ENCODE results near the gene KMT2D.
A peak's percentile ranks its signal among the peaks of the same experiment; 100 is the strongest.

KMT2D gene

DNA sequence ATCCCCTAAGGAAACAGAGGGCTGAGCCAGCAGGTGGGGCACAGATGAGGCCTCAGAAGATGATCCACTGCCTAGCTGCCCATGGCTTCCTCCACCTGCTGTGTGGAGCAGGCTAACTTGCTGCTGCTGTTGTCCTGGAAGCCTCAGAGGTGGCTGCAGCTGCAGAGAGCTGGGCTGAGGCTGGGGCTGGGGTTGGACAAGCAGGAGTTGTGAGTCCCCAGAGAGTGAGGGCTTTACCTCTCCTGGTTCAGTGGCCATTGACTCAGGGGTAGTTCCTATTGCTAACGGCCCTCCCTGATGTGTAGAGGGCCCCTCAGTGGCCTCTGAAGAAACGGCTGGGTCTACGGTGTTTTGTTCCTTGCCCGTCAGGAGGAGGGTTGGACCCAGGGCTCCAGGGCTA is 28.3 kb downstream of the KMT2D start:
- DNase-seq = no peak

DNA sequence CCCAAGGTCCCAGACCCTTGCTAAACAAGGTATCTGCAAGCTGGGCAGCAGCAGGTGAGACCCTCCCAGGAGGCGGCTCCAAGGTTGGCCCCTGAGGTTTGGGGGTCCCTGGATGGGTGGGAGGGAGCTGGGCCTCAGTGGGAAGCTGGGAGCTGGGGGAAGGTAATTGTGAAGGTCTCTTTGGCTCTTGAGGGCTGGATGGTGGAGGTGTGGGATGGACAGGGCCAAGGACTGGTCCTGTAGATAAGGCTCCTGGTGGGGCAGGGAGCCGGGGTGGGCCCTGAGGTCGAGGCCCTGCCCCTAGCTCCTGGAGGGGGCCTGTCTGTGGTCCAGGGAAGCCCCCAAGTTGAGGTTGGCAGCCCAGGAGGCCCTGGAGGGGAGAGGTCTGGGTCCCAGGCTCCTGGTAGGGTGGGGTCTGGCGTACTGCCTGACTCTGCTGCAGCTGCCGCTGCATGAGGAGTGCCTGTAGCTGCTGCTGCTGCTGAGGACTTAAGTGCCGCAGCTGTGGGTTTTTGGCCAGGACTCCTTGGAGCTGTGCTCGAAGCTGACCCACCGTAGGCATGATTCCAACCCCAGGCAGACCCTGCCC is 28.9 kb downstream of the KMT2D start:
- no peak for DNase-seq

DNA sequence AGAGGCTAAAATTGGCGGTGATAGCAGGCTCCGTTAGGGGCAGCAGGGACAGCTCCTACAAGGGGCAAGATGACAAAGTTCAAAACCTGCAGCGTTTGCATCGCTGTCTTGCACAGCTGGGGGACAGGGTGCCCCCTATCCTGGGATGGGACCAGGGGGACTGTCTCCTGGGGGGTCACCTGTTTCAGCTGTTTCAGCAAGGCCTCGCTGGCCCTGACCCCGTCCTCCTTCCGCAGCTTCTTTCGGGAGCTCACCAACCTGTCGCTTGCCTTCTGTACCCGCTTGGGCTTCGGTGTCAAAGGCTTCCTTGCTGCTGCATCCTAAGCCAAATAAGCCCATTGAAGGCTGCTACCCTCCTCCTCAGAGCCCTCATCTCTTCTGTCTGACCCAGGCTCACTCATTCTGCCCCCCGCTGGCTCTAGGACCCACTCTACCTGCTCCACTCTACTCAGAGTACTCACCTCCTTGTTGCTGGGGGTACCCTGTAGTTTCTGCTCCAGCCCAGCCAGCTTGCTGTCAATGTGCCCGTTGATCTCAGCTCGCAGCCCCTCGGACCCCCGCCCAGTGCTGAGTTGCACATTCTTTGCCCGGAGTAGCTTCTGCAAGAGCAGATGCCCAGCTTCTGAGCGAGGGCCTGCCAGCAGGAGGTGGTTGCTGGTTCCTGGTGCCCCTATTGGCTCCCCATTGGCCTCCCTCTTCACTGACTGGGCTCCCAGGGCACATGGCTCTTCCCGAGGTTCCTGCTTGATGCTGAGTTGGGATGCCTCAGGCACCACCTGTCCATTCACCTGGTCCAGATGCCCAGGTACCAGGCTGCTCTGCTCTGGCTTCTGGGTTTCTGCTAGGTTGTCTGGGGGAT is 29.7 kb downstream of the KMT2D start:
- DNase-seq = no peak

DNA sequence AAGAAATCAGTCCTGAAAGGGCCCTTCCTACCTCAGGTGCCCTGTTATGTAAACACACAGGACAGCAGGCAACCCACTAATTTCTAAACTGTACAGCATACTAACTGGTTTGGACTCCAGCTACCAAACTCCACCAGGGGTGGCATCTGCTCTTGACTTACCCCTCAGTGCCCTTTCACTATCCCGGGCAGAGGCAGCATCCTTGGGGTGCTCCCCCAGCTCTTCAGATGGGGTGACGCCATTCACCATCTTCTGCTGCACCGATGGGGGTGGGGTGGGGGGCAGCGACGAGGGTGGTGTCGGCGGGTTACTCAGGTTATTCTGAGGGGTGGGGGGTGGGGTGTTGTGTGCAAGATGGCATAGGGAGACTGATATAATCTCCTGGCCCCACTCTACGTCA is 30.5 kb downstream of the KMT2D start:
- DNase-seq = no peak

DNA sequence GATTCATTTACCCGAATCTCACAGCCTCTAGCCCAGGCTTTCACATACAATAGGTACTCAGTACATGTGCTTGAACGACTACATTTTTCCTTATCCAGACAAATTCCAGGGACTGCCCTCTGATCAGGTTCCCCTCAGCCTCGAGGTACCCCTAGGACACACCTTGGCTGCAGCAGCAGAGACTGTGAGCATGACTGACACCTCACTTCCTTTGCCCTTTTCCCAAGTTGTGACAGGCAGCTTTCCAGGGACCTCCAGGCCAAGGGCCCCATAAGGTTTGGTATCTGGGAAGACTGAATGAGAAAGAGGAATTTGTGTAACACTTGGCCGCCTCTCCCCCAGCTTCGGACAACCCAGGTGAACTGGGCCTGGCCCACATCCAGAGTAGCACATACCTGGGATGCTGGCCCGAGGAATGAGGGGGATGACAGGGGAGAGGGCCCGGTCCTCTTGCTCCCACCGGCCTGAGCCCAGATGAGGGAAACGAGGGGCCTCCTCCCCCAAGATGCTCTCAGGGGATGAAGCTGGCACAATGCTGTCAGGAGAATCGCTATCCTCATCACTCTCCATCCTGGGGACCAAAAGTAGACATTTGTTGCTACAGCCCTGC is 31.8 kb downstream of the KMT2D start:
- no peak for DNase-seq

DNA sequence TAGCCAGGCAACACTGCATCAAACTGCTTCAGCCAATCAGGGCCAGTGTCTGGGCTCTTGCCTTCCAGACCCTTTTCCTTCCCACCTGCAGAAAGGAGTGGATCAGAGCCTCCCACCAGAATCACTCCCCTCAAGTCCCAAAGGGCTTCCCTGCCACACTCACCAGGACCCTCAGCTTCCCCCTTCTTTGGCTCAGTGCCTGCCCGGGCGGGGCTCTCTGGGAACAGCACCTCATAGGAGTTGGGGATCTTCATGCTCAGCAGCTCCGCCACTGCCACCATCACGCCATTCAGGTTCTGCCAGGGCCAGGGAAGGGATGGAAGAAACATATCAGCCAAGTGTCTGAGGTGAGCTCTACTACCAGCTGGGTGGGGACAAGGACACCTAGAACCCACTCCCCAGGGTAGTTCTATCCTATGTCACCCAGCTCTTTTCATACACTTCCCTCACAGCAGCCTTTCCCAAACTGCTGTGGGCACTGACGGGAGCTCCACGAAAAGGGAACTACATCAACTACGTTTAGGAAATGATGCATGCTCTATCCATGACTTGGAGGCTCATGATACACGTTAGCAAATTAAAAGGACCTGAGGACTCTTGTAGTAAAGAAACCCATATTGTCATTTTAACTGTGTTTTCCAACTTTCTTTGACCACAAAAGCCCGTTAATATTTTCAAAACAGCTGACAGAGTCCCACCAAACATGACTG is 32.6 kb downstream of the KMT2D start:
- no peak for DNase-seq

DNA sequence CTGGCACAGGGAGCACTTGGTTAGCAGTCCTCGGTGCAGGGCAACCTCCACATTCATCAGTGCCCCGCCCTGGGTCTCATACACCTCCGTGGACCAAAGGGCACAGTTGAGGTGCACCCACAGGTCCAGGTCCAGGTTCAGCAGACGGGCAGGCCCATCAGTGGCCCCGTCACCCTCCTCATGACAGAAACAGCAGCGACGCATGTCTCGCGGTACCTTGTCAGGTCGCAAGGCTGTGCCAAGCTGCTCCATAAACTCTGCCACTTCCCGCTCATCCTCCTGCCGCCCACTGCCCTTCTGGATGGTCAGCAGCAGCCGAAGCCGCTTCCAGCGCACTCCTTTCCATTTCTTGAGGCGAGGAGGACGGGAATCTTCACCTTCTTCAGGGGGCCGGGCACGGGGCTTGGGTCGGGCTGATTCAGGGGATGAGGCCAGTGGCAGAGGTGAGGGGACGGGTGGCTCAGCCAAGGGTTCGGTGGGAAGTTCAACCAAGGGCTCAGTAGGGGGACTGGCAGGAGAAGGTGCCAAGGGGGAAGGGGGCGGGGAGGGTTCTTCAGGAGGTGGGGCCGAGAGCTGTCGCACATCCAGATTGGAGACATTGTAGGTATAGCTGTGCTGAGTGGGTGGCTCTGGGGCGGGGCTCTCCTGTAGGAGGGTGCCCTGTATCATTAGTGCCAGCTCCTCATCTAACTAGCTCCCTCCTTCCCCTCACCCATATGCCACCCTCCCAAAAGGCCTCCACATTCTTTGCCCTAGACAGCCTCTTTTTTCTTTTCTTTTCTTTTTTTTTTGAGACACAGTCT is 33.7 kb downstream of the KMT2D start:
- no peak for DNase-seq

DNA sequence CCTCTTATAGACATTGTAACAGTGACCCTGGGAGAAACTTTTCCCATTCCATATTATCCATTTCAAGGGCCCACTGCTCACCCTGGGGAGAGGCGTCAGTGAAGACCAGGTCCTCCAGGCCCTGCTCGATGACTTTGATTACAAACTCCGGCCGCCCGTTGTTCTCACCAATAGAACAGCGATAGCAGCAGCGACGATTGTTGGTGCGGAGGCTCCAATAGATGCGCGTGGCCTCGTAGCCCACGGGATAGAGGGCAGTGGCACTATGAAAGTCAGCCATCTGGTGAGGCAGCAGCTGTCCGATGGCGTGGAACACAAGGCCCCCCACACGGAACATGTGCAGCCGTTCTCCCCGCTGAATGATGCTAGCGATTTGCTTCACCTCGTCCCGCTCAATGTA is 34.5 kb downstream of the KMT2D start:
- no peak for DNase-seq

DNA sequence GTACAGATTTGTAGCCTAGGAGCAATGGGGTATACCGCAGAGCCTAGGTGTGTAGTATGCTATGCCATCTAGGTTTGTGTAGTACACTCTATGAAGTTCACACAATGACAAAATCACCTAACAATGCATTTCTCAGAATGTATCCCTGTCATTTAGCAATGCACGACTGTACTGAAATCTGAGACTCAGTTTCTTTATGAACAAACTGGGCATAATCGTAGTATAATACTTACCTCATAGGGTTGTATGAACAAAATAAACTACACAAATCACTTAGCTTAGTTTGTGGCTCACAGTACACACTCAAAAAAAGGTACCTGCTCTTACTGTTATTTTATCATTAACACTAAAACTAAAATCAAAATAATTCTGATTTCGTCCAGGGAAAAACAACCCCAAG is 35.1 kb downstream of the KMT2D start:
- DNase-seq = no peak

DNA sequence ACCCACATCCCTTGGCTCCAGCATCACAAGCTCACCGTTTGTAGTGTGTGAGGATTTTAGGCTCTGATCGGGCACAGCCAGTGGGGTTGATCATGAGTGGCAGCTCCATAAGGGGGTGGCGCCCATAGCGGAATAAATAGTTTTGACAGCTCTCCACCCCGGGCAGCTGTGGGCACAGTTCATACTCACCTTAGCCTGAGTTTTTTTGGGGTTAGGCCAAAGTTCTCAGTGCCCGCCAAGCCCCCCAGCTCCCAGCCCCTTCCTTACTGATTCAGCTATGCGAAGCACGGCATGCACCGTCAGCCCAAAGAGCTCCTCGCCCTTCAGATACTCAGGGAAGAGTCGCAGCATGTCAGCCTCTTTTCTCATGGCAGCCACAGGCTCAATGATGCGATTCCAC is 36.1 kb downstream of the KMT2D start:
- no peak for DNase-seq

DNA sequence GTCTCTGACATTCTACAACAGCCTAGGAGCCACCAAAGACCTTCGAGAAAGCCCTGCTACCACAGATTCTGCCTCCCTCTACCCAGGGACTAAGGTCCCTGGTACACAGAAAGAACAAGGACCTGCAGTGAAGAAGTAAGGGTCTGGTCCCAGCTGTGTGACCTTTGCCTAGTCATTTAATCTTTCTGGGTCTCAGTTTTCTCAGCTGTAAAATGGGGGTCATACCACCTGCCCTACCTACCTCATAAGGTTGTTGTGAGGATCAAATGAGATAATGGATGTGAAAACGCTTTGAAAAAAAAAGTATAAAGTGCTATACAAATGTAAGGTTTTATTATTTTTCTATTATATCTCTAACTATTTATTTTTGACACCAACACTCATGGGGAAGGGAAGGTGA is 36.8 kb downstream of the KMT2D start:
- no peak for DNase-seq

DNA sequence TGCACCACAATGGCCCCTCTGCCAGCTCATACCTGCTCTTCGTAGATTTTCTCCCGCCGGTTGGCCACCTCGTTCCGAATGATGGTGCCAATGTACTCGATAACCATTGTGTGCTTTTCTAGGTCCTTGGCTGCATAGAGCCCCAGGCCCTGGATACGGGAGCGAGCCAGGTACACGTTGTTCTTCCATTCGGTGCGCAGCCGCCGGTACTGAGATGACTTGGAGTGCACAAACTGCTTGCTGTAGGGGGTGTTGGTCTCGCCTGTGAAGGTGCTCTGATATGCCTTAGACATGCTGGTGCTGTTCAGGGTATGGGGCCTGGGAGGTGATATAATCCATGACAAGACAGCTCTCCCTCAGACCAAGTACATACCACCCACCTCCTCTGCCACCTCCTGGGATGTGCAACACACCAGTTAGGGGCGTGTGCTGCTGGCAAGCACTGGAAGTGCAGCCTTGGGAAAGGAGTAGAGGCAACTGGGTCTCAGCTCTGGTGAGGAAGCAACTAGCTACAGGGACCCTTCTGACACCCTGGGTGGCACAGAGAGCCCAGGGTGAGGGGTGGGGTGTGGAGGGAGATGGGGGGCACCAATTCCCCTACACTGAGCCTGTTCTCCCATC is 37.9 kb downstream of the KMT2D start:
- DNase-seq = no peak

DNA sequence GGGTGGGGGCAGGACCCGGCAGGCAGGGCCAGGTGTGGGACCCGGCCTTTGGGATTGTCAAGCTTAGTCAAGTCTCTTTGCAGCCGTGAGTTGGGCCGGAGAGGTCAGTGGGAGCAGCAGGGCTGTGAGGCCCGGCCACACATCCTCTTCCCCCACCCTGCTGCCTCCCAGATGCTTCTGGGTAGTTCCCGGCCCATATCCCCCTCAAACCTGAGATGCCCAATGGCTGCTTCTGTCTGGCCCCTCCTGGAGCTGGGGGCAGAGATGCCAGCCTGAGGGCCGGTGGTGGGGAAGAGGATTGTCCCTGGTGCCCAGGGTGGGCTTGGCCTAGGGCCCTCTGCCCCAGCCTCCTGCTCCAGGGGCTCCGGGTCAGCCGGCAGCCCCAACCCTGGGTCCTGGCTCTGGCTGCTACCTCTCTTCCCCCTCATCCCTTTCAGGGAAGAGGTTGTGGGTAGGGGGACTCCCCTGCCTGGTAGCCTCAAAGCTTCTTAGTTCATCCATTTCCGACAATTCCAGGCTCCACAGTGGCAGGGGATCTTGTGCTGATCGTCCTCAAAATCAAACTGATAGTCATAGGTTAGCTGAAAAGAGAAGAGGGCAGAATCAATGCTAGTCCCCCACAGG is 39.2 kb downstream of the KMT2D start:
- DNase-seq = no peak

DNA sequence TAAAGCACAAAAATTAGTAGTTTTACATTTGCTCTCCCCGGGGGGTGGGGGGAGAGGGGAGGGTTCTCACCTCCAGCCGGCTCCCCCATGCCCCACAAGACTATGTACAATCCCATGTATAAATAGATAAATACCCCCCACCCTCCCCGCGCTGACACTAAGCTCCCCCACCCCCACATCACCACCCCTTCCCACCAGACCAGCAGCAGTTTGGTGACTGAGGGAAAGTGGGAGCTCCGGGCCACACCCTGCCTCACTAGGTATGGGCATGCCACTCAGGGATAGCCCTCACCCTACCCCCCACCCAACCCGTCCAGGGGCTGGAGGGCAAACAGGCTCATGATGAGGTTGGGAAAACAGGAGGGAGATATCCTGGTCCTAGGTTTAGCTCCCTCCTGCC is 40.2 kb downstream of the KMT2D start:
- DNase-seq = no peak

DNA sequence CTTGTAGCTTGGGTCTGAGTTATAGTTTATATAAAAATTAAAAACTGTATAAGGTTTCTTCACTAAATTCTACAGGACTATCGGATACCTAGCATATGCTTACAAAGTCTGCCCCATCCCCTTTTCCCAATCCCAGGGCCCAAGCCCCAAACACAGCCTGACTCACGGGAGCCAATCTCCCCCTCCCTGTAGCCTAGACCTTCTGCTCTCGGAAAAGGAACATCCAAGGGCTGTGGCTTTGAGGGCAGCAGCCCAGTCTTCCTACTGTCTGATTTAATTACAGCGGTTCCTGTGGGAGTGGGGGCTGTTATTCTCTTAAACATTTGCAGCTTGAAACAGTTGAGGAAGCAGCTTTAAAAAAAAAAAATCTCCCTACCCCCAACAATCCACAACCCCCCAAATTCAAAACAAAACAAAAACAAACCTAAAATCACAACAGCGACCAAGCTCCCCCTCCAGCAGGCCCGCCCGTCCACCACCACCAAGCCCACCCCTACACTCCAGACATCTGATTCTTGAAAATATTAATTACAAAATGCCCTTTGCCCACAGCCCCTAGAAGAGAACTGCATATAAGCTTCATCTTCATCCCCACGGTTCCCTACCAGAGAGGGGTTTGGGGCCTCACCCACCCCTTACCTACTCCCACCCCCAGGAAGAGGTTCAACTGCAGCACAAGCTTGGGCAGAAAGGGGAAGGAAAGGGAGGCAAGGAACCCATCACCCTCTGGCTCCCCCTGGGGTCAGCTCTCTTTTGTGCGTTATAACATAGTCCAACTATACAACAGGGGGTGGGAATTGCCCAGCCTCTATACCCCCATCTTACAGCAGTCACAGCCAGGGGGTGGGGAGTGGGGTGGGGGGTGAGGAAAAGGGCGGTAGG is 40.9 kb downstream of the KMT2D start:
- peak; percentile 29 to 32 for DNase-seq

DNA sequence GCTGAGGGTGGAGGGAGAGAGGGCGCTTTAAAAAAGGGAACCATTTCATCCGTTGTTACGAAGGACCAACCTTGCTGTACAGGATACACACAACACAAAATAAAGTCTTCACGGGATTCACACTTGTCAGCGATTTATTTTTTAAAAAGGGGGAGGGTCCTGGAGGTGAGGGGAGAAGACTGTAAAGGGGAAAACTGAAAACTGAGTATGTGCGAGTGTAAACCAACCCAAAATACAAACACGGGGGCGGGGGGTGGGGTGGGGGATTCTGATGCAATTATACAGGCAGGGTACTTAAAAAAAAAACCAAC is 41.5 kb downstream of the KMT2D start:
- DNase-seq = no peak

DNA sequence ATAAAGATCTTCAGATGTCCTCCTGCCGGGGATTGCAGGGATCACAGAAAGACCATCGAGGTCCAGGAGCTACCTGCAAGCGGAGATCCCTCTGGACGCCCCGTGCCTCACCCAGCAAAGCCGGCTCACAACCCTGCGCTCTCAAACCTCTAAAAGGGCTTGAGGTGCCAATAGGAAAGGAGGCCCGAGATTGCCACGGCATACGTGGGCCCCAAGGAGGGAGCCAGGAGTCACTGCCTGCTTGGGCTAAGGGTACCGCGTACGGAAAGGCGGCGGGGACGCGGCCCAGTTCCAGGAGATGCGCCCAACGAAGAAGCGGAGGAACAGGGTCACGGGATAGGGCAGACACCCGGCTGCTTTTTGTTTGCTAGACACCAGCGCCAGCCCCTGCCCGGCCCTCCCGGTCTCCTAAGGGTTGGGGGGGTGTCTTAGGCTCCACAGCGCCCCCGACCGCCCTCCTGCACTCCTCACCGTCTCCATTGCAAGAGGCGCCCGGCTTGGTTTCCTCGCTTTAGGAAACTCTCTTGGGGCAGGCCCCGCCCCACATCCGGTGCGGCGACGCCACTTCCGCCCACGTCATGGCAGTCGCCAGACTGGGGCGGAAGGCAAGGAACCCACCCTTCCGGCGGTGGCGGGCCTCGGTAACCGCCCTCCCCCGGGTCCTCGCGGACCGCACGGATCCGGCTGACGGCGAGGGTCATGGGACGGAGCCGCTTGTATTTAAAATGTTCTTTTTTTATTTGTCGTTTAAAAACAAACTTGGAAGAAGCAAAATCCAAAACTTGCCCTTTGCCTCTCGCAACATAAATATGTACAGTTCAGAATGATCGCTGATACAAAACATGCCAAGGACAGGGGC is 42.1 kb downstream of the KMT2D start, which contains the start of gene PRKAG1:
Gene PRKAG1, minus strand, starts transcription at position 516 of the 859 bp plus-strand sequence. Its CDS starts 36 bp downstream, at position 480.
- peak; percentile 92 to 94 for DNase-seq

DNA sequence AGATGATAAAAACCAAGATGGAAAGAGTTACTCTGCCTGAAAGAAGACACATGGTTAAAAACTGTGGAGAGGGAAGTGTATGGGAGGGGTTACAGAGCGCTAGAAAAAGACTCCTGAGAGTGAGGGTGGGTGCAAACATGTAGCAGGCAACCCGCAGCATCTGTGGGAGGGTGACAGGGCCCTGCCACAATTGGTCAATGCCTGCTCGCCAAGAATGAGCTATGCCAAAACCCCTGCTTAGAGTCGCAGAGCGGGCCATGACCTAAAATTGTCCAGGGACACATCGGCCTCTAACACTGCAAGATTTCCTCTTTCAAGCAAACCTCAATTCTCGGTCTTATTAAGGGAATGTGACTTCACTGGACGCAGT is 42.7 kb downstream of the KMT2D start:
- no peak for DNase-seq

DNA sequence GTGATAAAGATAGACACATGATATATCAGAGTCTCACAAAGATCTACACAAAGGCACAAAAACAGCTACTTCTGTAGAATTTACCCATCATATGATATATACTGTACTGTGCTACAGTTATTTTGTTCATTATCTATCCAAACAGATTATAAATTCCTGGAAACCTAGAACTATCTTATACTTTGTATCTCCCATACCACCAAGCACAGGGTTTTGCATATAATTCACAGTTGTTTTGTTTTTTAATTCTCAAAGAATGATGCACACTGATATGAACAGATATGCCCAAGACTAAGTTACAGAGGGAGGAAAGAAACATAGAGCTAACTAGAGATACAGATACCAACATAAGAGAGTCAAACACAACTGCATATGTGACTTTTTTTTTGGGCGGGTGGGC is 45.4 kb downstream of the KMT2D start:
- DNase-seq = no peak

DNA sequence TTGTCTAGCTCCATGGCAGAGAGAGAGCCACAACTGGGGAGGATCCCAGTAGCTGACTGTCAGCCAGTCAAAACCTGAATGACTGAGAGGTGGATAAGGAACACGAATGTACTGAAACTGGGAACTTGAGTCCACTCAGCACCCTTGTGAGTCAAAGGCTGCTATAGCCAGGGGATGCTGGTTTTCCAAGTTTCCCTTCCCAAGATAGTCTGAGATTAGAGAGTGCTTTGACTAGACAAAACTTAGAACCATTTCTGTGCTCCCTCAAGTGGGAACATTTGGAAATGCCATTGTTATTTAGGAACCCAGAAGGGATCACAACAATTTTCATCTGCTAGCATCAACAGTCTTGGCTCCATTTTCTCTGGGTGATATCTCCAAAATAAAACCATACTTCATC is 46.0 kb downstream of the KMT2D start:
- no peak for DNase-seq
